ENCODE data around the gene LRFN5.
A peak's percentile ranks its signal among the peaks of the same experiment; 100 is the strongest.
"Not testable (repeated sequence)": the region's sequence is repeated elsewhere in the genome, so short reads cannot be mapped to it uniquely, and the experiment has no call there.

LRFN5 gene

GRCh38 chr14:41636492-41637392 is 30.1 kb downstream of the LRFN5 start:
- peak; percentile 2 for DNase-seq (ENCODE audit: low read depth)

DNA sequence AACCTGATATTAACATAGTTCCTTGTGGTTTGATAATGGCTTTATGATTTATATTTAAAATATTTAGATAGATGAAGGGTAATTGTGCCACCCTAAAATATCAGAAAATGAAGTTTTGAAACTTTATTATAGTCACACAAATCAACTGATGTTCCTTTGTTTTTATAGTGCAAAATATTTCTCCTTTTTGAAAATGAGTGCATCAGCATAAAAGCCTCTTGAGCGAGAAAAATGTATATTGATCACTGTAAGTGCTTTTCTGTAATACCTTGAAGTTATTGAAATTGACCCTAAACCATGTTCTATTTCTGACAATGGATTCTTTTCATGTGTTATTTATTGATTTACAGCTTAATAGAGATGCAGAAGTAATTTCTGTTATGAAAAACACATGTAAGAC is 35.0 kb downstream of the LRFN5 start:
- no peak for DNase-seq (ENCODE audit: low read depth)

- no peak for DNase-seq (ENCODE audit: low read depth)
Measured at GRCh38 chr14:41642367-41642766, 35.7 kb downstream of the LRFN5 start.

- DNase-seq (ENCODE audit: low read depth), result no peak
Measured at GRCh38 chr14:41642789-41643188, 36.1 kb downstream of the LRFN5 start.

- no peak for DNase-seq (ENCODE audit: low read depth)
Measured at GRCh38 chr14:41644606-41645005, 37.9 kb downstream of the LRFN5 start.

- DNase-seq (ENCODE audit: low read depth), result no peak
Measured at GRCh38 chr14:41650802-41651201, 44.1 kb downstream of the LRFN5 start.

DNA sequence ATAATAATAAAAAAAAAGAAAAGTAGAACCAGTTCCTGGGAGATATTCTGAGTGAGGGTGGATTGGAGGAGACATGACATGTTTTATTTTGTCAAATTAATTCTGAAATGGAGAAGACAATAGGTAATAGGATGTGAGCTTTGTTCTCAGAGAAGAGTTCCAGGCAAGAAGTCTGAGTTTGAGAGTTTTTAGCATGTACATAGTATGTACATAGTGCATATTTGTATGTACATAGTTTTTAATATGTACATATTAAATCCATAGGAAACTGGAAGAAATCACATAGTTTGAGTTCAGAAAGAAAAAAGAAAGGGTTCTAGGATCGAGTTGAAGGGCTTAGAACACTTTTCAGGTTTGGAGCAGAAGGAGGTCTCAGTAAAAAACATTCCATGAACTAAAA is 47.5 kb downstream of the LRFN5 start:
- no peak for DNase-seq (ENCODE audit: low read depth)

DNA sequence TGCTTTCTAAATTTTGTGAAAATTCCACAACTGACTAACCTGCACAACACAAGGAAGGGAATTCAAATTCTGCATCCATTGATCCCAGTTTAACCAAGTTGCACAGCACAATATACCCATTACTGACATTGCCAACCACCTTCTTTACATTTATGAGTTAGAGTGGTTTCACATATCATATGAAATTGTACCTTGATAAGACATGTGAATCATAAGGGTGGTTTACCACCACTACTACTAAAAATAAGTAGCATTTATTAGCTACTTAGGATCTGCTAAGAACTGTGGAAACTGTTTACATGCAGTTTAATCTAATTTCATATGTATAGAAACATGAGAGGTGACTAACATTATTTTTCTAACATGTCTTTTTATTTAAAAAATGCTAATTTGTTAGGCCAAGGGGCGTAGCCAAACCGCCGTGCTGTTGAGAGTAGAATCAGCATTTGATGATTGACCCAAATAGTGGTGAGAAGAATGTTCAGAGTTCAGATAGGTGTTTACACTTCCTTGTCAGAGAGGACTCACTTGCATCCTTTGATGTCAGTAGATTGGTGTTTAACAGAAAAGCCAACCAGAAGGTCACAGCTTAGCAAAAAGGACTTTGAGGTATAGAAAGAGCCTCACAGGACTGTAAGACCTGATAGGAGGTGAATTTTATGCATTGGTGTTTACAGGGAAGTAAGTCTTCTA is 56.2 kb downstream of the LRFN5 start:
- DNase-seq (ENCODE audit: low read depth), result no peak

GRCh38 chr14:41663473-41663850 is 56.8 kb downstream of the LRFN5 start:
- DNase-seq (ENCODE audit: low read depth), result peak; percentile 13

GRCh38 chr14:41666301-41666700 is 59.6 kb downstream of the LRFN5 start:
- no peak for DNase-seq (ENCODE audit: low read depth)

- DNase-seq (ENCODE audit: low read depth), result no peak
Measured at GRCh38 chr14:41668356-41668755, 61.7 kb downstream of the LRFN5 start.

DNA sequence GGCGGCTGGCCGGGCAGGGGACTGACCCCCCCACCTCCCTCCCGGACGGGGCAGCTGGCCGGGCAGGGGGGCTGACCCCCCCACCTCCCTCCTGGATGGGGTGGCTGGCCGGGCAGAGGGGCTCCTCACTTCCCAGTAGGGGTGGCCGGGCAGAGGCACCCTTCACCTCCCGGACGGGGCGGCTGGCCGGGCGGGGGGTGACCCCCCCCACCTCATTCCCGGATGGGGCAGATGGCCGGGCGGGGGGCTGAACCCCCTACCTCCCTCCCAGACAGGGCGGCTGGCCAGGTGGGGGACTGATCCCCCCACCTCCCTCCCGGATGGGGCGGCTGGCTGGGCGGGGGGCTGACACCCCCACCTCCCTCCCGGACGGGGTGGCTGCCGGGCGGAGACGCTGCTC is 66.9 kb downstream of the LRFN5 start:
- not testable (repeated sequence) for DNase-seq (ENCODE audit: low read depth)

DNA sequence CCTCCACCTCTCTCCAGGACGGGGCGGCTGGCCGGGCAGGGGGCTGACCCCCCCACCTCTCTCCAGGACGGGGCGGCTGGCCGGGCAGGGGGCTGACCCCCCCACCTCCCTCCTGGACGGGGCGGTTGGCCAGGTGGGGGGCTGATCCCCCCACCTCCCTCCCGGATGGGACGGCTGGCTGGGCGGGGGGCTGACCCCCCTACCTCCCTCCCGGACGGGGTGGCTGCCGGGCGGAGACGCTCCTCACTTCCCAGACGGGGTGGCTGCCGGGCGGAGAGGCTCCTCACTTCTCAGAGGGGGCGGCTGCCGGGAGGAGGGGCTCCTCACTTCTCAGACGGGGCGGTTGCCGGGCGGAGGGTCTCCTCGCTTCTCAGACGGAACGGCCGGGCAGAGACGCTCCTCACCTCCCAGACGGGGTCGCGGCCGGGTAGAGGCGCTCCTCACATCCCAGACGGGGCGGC is 67.9 kb downstream of the LRFN5 start:
- DNase-seq (ENCODE audit: low read depth), result not testable (repeated sequence)

DNA sequence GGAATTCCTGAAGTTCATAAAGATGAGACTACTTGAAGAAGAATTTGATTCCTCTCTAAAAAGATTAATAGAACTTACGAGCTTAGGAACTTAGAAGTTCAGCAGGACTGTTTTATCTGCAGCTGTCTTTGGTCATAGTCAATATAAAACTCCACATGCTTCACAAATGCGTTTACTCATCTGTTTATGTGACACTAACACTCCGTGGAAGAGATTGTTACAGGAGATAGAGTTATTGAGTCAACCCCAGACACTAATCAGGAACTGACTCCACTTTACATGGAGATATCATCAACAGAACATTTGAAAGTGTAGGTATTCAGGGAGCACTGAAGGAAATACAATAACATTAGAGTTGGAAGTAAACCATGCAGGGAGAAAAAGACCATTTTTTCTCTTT is 92.8 kb downstream of the LRFN5 start:
- DNase-seq (ENCODE audit: low read depth), result no peak

GRCh38 chr14:41718477-41719166 is 111.9 kb downstream of the LRFN5 start:
- DNase-seq (ENCODE audit: low read depth), result no peak

DNA sequence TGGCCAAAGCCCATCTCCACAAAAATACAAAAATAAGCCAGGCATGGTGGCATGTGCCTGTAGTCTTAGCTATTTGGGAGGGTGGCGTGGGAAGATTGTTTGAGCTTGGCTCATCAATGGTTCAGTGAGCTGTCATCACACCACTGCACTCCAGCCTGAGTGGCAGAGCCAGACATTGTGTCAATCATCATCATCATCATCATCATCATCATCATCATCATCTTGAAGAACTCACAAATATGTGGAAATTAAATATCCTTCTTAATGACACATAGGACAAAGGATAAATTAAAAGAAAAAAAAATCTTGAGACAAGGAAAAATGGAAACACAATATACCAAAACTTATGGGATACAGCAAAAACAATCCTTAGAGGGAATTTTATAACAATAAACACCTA is 132.5 kb downstream of the LRFN5 start:
- DNase-seq (ENCODE audit: low read depth), result no peak

DNA sequence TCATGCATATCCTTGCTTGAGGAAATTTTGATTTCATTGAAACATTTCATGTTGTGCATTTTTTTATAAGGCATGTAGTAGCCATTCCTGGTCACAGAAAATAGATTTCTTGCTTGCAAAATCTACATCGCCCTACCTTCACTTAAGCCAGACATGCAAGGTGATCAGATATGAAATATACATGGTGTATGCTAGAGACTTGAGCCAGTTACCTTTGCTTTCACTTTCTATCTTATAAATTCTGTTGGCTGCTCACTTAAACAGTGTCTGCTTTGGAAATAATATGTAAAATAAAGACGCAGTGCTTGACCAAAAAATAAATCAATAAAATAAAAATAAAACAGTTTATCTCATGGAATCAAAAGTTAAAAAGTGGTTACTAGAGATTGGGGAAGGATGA is 136.5 kb downstream of the LRFN5 start:
- no peak for DNase-seq (ENCODE audit: low read depth)

- DNase-seq (ENCODE audit: low read depth), result no peak
Measured at GRCh38 chr14:41749429-41749828, 142.8 kb downstream of the LRFN5 start.

GRCh38 chr14:41750575-41750974 is 143.9 kb downstream of the LRFN5 start:
- not testable (repeated sequence) for DNase-seq (ENCODE audit: low read depth)

- no peak for DNase-seq (ENCODE audit: low read depth)
Measured at GRCh38 chr14:41758011-41758665, 151.5 kb downstream of the LRFN5 start.

GRCh38 chr14:41761204-41761603 is 154.5 kb downstream of the LRFN5 start:
- DNase-seq (ENCODE audit: low read depth), result no peak

DNA sequence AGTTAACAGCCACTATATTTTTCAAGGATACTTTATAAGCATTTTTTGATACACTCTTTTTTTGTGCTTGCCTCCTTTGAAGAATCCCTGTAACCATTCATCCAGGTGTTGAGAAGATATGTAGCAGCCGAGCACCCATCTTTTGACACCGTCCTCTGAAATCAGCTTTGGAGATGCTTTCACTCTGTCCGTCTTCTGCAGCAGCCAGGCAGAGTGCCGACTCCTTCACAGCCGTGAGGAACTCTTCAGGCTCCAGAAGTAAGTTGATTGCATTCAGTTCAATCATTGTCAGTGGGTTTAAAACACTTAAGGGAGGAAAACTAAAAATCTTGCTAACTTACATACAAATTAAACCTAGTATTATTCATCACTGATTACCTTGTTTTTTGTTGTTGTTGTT is 160.1 kb downstream of the LRFN5 start:
- no peak for DNase-seq (ENCODE audit: low read depth)

Data from HS-5 (cell line).